CD4-positive, alpha-beta T cell (primary cell): ENCODE measurements around the gene RPS18. TPM values are rescaled to one million over a fixed set of nuclear protein-coding genes. Genes with fewer than 3 reads are reported as not detected.

ENCODE experiments used
- ATAC-seq: fragments of 200-7000 bp; cut with Tn5 transposase; one replicate; pipeline ENCODE4 v1.10.0; 2022; ENCODE audit warnings: mild to moderate bottlenecking; ENCODE audit not compliant: poor library complexity
- CTCF ChIA-PET: fragments of 350-600 bp; sonication (Branson Sonifier 250); formaldehyde crosslinking; loops from one replicate; lab custom pipeline; 2021; ENCODE audit warnings: antibody characterized with exemption, inconsistent platforms; lab: Charles Lee
- POLR2A ChIA-PET: fragments of 350-600 bp; sonication (Branson Sonifier 250); formaldehyde crosslinking; loops from one replicate; lab custom pipeline; 2021; ENCODE audit warnings: antibody characterized with exemption, inconsistent platforms; lab: Charles Lee
- DNase-seq, 14 experiments: peaks; one replicate each; pipeline ENCODE4 v3.0.0-alpha.2; 2013 to 2020; ENCODE audit warnings: mixed read lengths in 2 of 14
- H3K27ac ChIP-seq, 2 donors: one replicate each; pipeline versions ENCODE4 v1.5.1 to v1.7.0; 2013; ENCODE audit warnings: low read length in 2 of 2, low read depth in 1 of 2, mild to moderate bottlenecking in 1 of 2
- H3K27me3 ChIP-seq, 2 experiments: 1 replicate in 1 of 2; 2 replicates in 1 of 2; pipeline versions ENCODE4 v1.6.1 to v1.7.0; 2013; ENCODE audit warnings: low read length in 2 of 2, control low read depth in 1 of 2, mild to moderate bottlenecking in 1 of 2, moderate library complexity in 1 of 2; ENCODE audit not compliant: insufficient read depth in 2 of 2, control insufficient read depth in 1 of 2
- H3K36me3 ChIP-seq: one replicate; pipeline ENCODE4 v1.6.1; 2013; ENCODE audit warnings: low read length, control low read depth; ENCODE audit not compliant: insufficient read depth
- H3K4me1 ChIP-seq: one replicate; pipeline ENCODE4 v1.6.1; 2013; ENCODE audit warnings: low read length, control low read depth; ENCODE audit not compliant: insufficient read depth
- H3K4me3 ChIP-seq: one replicate; pipeline ENCODE4 v1.5.1; 2013; ENCODE audit warnings: mild to moderate bottlenecking, low read length, moderate library complexity
- H3K9me3 ChIP-seq, 2 experiments: 1 replicate in 1 of 2; 2 replicates in 1 of 2; pipeline versions ENCODE4 v1.6.1 to v1.7.0; 2013; ENCODE audit warnings: low read length in 2 of 2, mild to moderate bottlenecking in 2 of 2, control low read depth in 1 of 2, moderate library complexity in 1 of 2; ENCODE audit not compliant: control insufficient read depth in 1 of 2, insufficient read depth in 1 of 2
- H3K27ac Mint-ChIP-seq: one replicate; pipeline ENCODE4 v1.8.0; 2020; ENCODE audit warnings: mixed read lengths
- H3K27me3 Mint-ChIP-seq: one replicate; pipeline ENCODE4 v1.8.0; 2021; ENCODE audit warnings: mixed read lengths
- H3K36me3 Mint-ChIP-seq: one replicate; pipeline ENCODE4 v1.8.0; 2021; ENCODE audit warnings: low read depth, mixed read lengths
- H3K4me1 Mint-ChIP-seq: one replicate; pipeline ENCODE4 v1.8.0; 2021; ENCODE audit warnings: low read depth, mixed read lengths
- H3K4me3 Mint-ChIP-seq: one replicate; pipeline ENCODE4 v1.8.0; 2020; ENCODE audit warnings: mild to moderate bottlenecking, mixed read lengths
- H3K9me3 Mint-ChIP-seq: one replicate; pipeline ENCODE4 v1.8.0; 2020; ENCODE audit warnings: mixed read lengths
- CTCF ChIP-seq: fragments of 200-600 bp; IDR thresholded peaks from one replicate; pipeline ENCODE4 v1.8.0; 2022; ENCODE audit warnings: antibody characterized with exemption, mild to moderate bottlenecking
- intact Hi-C, 2 experiments: fragments of 100-400 bp; cut with DNase I in 1 of 2; cut with micrococcal nuclease in 1 of 2; formaldehyde crosslinking; loops; one replicate each; pipeline versions ENCODE4 v1.15.1 to v1.9.0; 2023 to 2025; cut with DNase I, micrococcal nuclease
- total RNA-seq, 174 experiments: library from RNA in 2 of 174; stranded (reverse) in 2 of 174; gene quantifications; one replicate each; pipeline ENCODE4 v1.2.3 and lab custom pipeline; 2021 to 2026

Gene RPS18
- total RNA-seq, 2 experiments from 2014 or later: 5,159 to 5,309 TPM

- POLR2A ChIA-PET: interaction anchor here (0.6 to 4.9 kb wide), 10 partner anchors 9 to 341 kb away, joined by 3 to 84 read pairs (median 8); partner anchors contain the start of genes B3GALT4, PFDN6, RGL2 and RPS18
- intact Hi-C loops: loop anchor here (1.0 to 5.0 kb wide), 5 partner anchors 13 to 105 kb away; partner anchors contain the start of genes B3GALT4 (in 1 of the 2), CUTA (in 1 of the 2), RPS18 (in 1 of the 2) and VPS52 (in 1 of the 2)
- Mint-ChIP-seq H3K27me3 (no peaks in the 10 kb centered on the region), H3K36me3 (peaks cover 63% of the 10 kb centered on the region), H3K4me1 (peaks cover 63% of the 10 kb centered on the region), H3K4me3 (peak overlapping the region; percentile 97), H3K27ac (peak overlapping the region; percentile 94), H3K9me3 (no peaks in the 10 kb centered on the region)
- ATAC-seq: peak; percentile 60
- Histone ChIP-seq H3K9me3 (no peaks in the 10 kb centered on the region), H3K4me1 (peaks cover 70% of the 10 kb centered on the region), H3K36me3 (peaks cover 48% of the 10 kb centered on the region), H3K4me3 (peak overlapping the region; percentile 79), H3K27me3 (no peaks in the 10 kb centered on the region), H3K27ac (peak overlapping the region; percentile 98 to 99)
- TF ChIP-seq CTCF: no peak
- CTCF ChIA-PET: interaction anchor here (0.8 to 3.0 kb wide), 9 partner anchors 12 to 79 kb away, joined by 3 to 32 read pairs (median 3); partner anchors contain the start of genes KIFC1 and RGL2
- peak; percentile 75 to 97 (median 82) for DNase-seq
Observed at GRCh38 chr6:33312361-33313104, 40.7 kb downstream of the RPS18 start.

GRCh38 chr6:33313105-33313708, 41.3 kb downstream of the RPS18 start:
- DNase-seq (peak in 9 of 14 experiments; percentile 21 to 73 (median 51)), ATAC-seq (no peak)
- Mint-ChIP-seq H3K4me3 (peak overlapping the region; percentile 97), H3K27ac (peak overlapping the region; percentile 94), H3K27me3 (no peaks in the 10 kb centered on the region), H3K9me3 (no peaks in the 10 kb centered on the region), H3K36me3 (peaks cover 65% of the 10 kb centered on the region), H3K4me1 (peaks cover 69% of the 10 kb centered on the region)
- Histone ChIP-seq H3K4me3 (peak overlapping the region; percentile 79), H3K36me3 (peaks cover 44% of the 10 kb centered on the region), H3K27ac (peak overlapping the region; percentile 98 to 99), H3K27me3 (no peaks in the 10 kb centered on the region), H3K9me3 (no peaks in the 10 kb centered on the region), H3K4me1 (peaks cover 74% of the 10 kb centered on the region)
- ChIA-PET POLR2A (interaction anchor here (0.6 to 4.9 kb wide), 11 partner anchors 9 to 342 kb away, joined by 3 to 84 read pairs (median 6); partner anchors contain the start of genes B3GALT4, PFDN6, RGL2 and RPS18), CTCF (interaction anchor here (0.8 to 3.0 kb wide), 7 partner anchors 14 to 78 kb away, joined by 3 to 32 read pairs (median 3); partner anchors contain the start of genes KIFC1 and RGL2)
- TF ChIP-seq CTCF: no peak
- intact Hi-C loops: loop anchor here (1.0 to 5.0 kb wide), 5 partner anchors 14 to 104 kb away; partner anchors contain the start of genes B3GALT4 (in 1 of the 2), CUTA (in 1 of the 2), RPS18 (in 1 of the 2) and VPS52 (in 1 of the 2)
